Vagina (tissue), 2 donors: ENCODE results near the gene ANKRD16.
"Not testable (repeated sequence)": the region's sequence is repeated elsewhere in the genome, so short reads cannot be mapped to it uniquely, and the experiment has no call there.

ENCODE experiments used
- POLR2AphosphoS5 ChIP-seq, 2 donors: sonication (generic); formaldehyde crosslinking; IDR thresholded peaks; one replicate each; pipeline ENCODE4 v1.9.0; 2017; ENCODE audit warnings: antibody characterized with exemption in 2 of 2, mild to moderate bottlenecking in 2 of 2, low read depth in 1 of 2; ENCODE audit not compliant: insufficient read depth in 1 of 2
- TF ChIP-seq, protein P1 (sequence below), 3 experiments: fragments of 450-650 bp in 2 of 3; fragments of 200-600 bp in 1 of 3; sonication (generic) in 1 of 3; IDR thresholded peaks; one replicate each; pipeline ENCODE4 v1.5.1; 2017 to 2019; ENCODE audit warnings: antibody characterized with exemption in 3 of 3, mild to moderate bottlenecking in 2 of 3, moderate library complexity in 2 of 3

- not testable (repeated sequence) for TF ChIP-seq POLR2AphosphoS5 (IDR thresholded peaks at IDR 0.05; ENCODE audit: insufficient read depth in 1 of 2, low read depth in 1 of 2)
- TF ChIP-seq, protein P1, sequence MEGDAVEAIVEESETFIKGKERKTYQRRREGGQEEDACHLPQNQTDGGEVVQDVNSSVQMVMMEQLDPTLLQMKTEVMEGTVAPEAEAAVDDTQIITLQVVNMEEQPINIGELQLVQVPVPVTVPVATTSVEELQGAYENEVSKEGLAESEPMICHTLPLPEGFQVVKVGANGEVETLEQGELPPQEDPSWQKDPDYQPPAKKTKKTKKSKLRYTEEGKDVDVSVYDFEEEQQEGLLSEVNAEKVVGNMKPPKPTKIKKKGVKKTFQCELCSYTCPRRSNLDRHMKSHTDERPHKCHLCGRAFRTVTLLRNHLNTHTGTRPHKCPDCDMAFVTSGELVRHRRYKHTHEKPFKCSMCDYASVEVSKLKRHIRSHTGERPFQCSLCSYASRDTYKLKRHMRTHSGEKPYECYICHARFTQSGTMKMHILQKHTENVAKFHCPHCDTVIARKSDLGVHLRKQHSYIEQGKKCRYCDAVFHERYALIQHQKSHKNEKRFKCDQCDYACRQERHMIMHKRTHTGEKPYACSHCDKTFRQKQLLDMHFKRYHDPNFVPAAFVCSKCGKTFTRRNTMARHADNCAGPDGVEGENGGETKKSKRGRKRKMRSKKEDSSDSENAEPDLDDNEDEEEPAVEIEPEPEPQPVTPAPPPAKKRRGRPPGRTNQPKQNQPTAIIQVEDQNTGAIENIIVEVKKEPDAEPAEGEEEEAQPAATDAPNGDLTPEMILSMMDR (IDR thresholded peaks at IDR 0.05), result not testable (repeated sequence)
These were observed 22.5 kb downstream of the ANKRD16 start for GRCh38 chr10:5867091-5867615.
